NCI-H460 (cell line): ENCODE measurements around the gene DZIP1L. TPM values are rescaled to one million over a fixed set of nuclear protein-coding genes. Genes with fewer than 3 reads are reported as not detected.
A peak's percentile ranks its signal among the peaks of the same experiment; 100 is the strongest.

ENCODE experiments used
- DNase-seq: peaks from one replicate; pipeline ENCODE4 v3.0.0-alpha.2; 2016; ENCODE audit warnings: low read depth; ENCODE audit errors: extremely low read depth
- total RNA-seq: library from RNA; depleted of rRNA; stranded (reverse); fragments of >200 nt; shearing (Covaris generic); gene quantifications from 2 replicates; pipeline ENCODE4 v1.2.3, GENCODE V29; 2014

DZIP1L gene
- total RNA-seq, 1 experiment from 2014 or later = 4.7 TPM

GRCh38 chr3:138070006-138070405, 45.4 kb downstream of the DZIP1L start:
- no peak for DNase-seq

- DNase-seq = peak; percentile 59
Observed at GRCh38 chr3:138068579-138069174, 46.7 kb downstream of the DZIP1L start.

- no peak for DNase-seq
Observed at GRCh38 chr3:138068046-138068445, 47.4 kb downstream of the DZIP1L start.

GRCh38 chr3:138066972-138067371, 48.4 kb downstream of the DZIP1L start:
- DNase-seq = no peak

GRCh38 chr3:138066383-138066782, 49.0 kb downstream of the DZIP1L start:
- DNase-seq = no peak

- DNase-seq = no peak
Observed at GRCh38 chr3:138065949-138066348, 49.5 kb downstream of the DZIP1L start.

GRCh38 chr3:138063416-138063815, 52.0 kb downstream of the DZIP1L start:
- DNase-seq = no peak

GRCh38 chr3:138062626-138063025, 52.8 kb downstream of the DZIP1L start:
- no peak for DNase-seq

GRCh38 chr3:138062037-138062436, 53.4 kb downstream of the DZIP1L start:
- DNase-seq = no peak

- DNase-seq = no peak
Observed at GRCh38 chr3:138060792-138061191, 54.6 kb downstream of the DZIP1L start.

- DNase-seq = no peak
Observed at GRCh38 chr3:138059261-138059660, 56.1 kb downstream of the DZIP1L start.

GRCh38 chr3:138057384-138057783, 58.0 kb downstream of the DZIP1L start:
- no peak for DNase-seq

GRCh38 chr3:138054057-138054456, 61.4 kb downstream of the DZIP1L start:
- no peak for DNase-seq

- DNase-seq = peak; percentile 30
Observed at GRCh38 chr3:138051947-138052802, 63.2 kb downstream of the DZIP1L start.

- DNase-seq = no peak
Observed at GRCh38 chr3:138049157-138049919, 66.1 kb downstream of the DZIP1L start.

GRCh38 chr3:138047596-138048158, 67.7 kb downstream of the DZIP1L start:
- no peak for DNase-seq

- no peak for DNase-seq
Observed at GRCh38 chr3:138046955-138047354, 68.5 kb downstream of the DZIP1L start.

- no peak for DNase-seq
Observed at GRCh38 chr3:138046085-138046484, 69.3 kb downstream of the DZIP1L start.

- DNase-seq = no peak
Observed at GRCh38 chr3:138043266-138044029, 72.0 kb downstream of the DZIP1L start.

GRCh38 chr3:138042043-138042442, 73.4 kb downstream of the DZIP1L start:
- DNase-seq = no peak
